ENCODE measurements around the gene TMEM203.

DNA sequence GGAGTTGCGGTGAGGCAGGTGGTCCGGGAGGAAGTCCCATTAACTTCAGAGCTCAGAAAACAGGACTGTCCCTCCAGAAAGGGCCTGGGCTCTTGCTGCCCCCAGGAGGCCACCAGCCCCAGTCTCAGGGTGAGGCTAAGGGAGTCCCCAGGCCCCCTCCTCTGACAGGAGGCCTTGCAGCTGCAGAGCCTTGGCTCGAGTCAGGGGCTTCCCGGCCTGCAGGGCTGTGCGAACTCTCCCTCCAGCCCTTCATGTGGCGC lies 42.4 kb upstream of the TMEM203 start:
- TF ChIP-seq FOXM1 (IDR thresholded peaks at IDR 0.05; ENCODE audit: borderline replicate concordance, low read depth) (no peak), YY1 (IDR thresholded peaks at IDR 0.05; ENCODE audit: low read depth) (no peak), REST (IDR thresholded peaks at IDR 0.05; ENCODE audit: low read depth) (no peak), EP300 (IDR thresholded peaks at IDR 0.05; ENCODE audit: borderline replicate concordance) (no peak), TAF1 (IDR thresholded peaks at IDR 0.05; ENCODE audit: low read depth) (no peak), USF1 (IDR thresholded peaks at IDR 0.05) (no peak), RAD21 (IDR thresholded peaks at IDR 0.05; ENCODE audit: low read depth) (no peak), TEAD4 (IDR thresholded peaks at IDR 0.05) (no peak), MAX (IDR thresholded peaks at IDR 0.05) (no peak), TCF12 (IDR thresholded peaks at IDR 0.05; ENCODE audit: low read depth) (no peak)

Measured in Ishikawa (cell line).